Transverse colon (tissue), 4 donors: ENCODE data around the gene ADAMTS6.

Source experiments
- CTCF ChIP-seq, 5 experiments: fragments of 200-600 bp in 3 of 5; fragments of 450-650 bp in 2 of 5; sonication (generic) in 3 of 5; IDR thresholded peaks; 1 replicate in 2 of 5; 2 replicates in 3 of 5; pipeline ENCODE4 v1.5.1; 2016 to 2017; ENCODE audit warnings: antibody characterized with exemption in 5 of 5, inconsistent platforms in 3 of 5, mild to moderate bottlenecking in 2 of 5, moderate library complexity in 1 of 5
- EP300 ChIP-seq: sonication (generic); formaldehyde crosslinking; IDR thresholded peaks from one replicate; pipeline ENCODE4 v1.6.1; 2017; ENCODE audit warnings: antibody characterized with exemption, low read depth
- POLR2A ChIP-seq: fragments of 450-650 bp; IDR thresholded peaks from one replicate; pipeline ENCODE4 v1.6.1; 2016; ENCODE audit warnings: antibody characterized with exemption, mild to moderate bottlenecking, moderate library complexity
- POLR2AphosphoS5 ChIP-seq, 3 donors: sonication (generic); formaldehyde crosslinking; IDR thresholded peaks; one replicate each; pipeline ENCODE4 v1.6.1; 2016; ENCODE audit warnings: antibody characterized with exemption in 3 of 3

GRCh38 chr5:65455064-65455463 lies 26.7 kb downstream of the ADAMTS6 start:
- no peak for TF ChIP-seq POLR2A
- TF ChIP-seq EP300 = no peak
- no peak for TF ChIP-seq CTCF (IDR thresholded peaks at IDR 0.05)
- no peak for TF ChIP-seq POLR2AphosphoS5 (IDR thresholded peaks at IDR 0.05)
